NCI-H2227 (cell line): ENCODE data around the gene AGBL5.
"Not testable (repeated sequence)": the region's sequence is repeated elsewhere in the genome, so short reads cannot be mapped to it uniquely, and the experiment has no call there.

Experiments used
- DNase-seq: peaks from one replicate; lab custom pipeline; 2025; ENCODE audit not compliant: unreplicated experiment; lab: John Stamatoyannopoulos, UW

The AGBL5 gene

GRCh38 chr2:27073782-27074181 is 22.3 kb downstream of the AGBL5 start:
- DNase-seq: no peak

GRCh38 chr2:27074738-27075565 is 23.5 kb downstream of the AGBL5 start:
- peak; percentile 19 for DNase-seq

GRCh38 chr2:27075566-27075871 is 24.1 kb downstream of the AGBL5 start:
- DNase-seq: not testable (repeated sequence)

- no peak for DNase-seq
Observed at GRCh38 chr2:27076323-27076722, 24.9 kb downstream of the AGBL5 start.

- no peak for DNase-seq
Observed at GRCh38 chr2:27077231-27077630, 25.8 kb downstream of the AGBL5 start.

GRCh38 chr2:27078267-27079194 is 27.1 kb downstream of the AGBL5 start, which contains the start of gene EMILIN1:
EMILIN1 (plus strand) TSS chr2:27078615; CDS start chr2:27079066, 451 bp downstream.
- DNase-seq: peak; percentile 64

- no peak for DNase-seq
Observed at GRCh38 chr2:27079233-27080139, 28.0 kb downstream of the AGBL5 start.

- DNase-seq: no peak
Observed at GRCh38 chr2:27080140-27080469, 28.6 kb downstream of the AGBL5 start.

GRCh38 chr2:27080603-27080936 is 29.1 kb downstream of the AGBL5 start:
- no peak for DNase-seq

GRCh38 chr2:27081984-27082772 is 30.7 kb downstream of the AGBL5 start:
- no peak for DNase-seq

GRCh38 chr2:27082773-27083409 is 31.4 kb downstream of the AGBL5 start:
- no peak for DNase-seq

- no peak for DNase-seq
Observed at GRCh38 chr2:27083410-27084296, 32.2 kb downstream of the AGBL5 start.

GRCh38 chr2:27084297-27085061 is 33.0 kb downstream of the AGBL5 start:
- no peak for DNase-seq

- no peak for DNase-seq
Observed at GRCh38 chr2:27085062-27085672, 33.7 kb downstream of the AGBL5 start.

GRCh38 chr2:27085673-27086089 is 34.2 kb downstream of the AGBL5 start:
- peak; percentile 71 for DNase-seq

- DNase-seq: peak; percentile 98
Observed at GRCh38 chr2:27086090-27086723, 34.7 kb downstream of the AGBL5 start.
